HepG2 (cell line): ENCODE results near the gene SHISA7. TPM values are rescaled to one million over a fixed set of nuclear protein-coding genes. Genes with fewer than 3 reads are reported as not detected.

Experiments
- BCL6 ChIP-seq: IDR thresholded peaks from 2 replicates; pipeline ENCODE4 v1.6.1; 2016; ENCODE audit warnings: missing genetic modification reagents, missing compliant biosample characterization
- CEBPG ChIP-seq: IDR thresholded peaks from 2 replicates; pipeline ENCODE4 v1.6.1; 2016
- CENPX ChIP-seq: sonication (generic); formaldehyde crosslinking; IDR thresholded peaks from 2 replicates; pipeline ENCODE4 v1.9.0; 2021; ENCODE audit warnings: mild to moderate bottlenecking, missing genetic modification reagents, moderate library complexity
- MIER3 ChIP-seq: IDR thresholded peaks from 2 replicates; pipeline ENCODE4 v1.6.1; 2016; ENCODE audit warnings: missing compliant biosample characterization, borderline replicate concordance
- PHF8 ChIP-seq: sonication (generic); formaldehyde crosslinking; IDR thresholded peaks from 2 replicates; pipeline ENCODE4 v1.5.0; 2020; ENCODE audit warnings: missing genetic modification reagents
- PRPF4 ChIP-seq: fragments of 200-400 bp; formaldehyde crosslinking; IDR thresholded peaks from 2 replicates; pipeline ENCODE4 v1.6.1; 2016; ENCODE audit warnings: low read length, low read depth; ENCODE audit not compliant: poor library complexity, severe bottlenecking
- RFXAP ChIP-seq: sonication (generic); formaldehyde crosslinking; IDR thresholded peaks from 2 replicates; pipeline ENCODE4 v1.4.0; 2020; ENCODE audit warnings: missing genetic modification reagents, borderline replicate concordance
- RXRB ChIP-seq: IDR thresholded peaks from 2 replicates; pipeline ENCODE4 v1.6.1; 2016; ENCODE audit warnings: borderline replicate concordance, missing genetic modification reagents, missing compliant biosample characterization
- SMAD1 ChIP-seq: sonication (generic); formaldehyde crosslinking; IDR thresholded peaks from 2 replicates; pipeline ENCODE4 v1.4.0; 2020; ENCODE audit warnings: missing genetic modification reagents, low read depth, mild to moderate bottlenecking, borderline replicate concordance
- SMAD3 ChIP-seq: sonication (generic); formaldehyde crosslinking; IDR thresholded peaks from 2 replicates; pipeline ENCODE4 v1.4.0; 2020; ENCODE audit warnings: missing genetic modification reagents
- SOX13 ChIP-seq, 3 experiments: fragments of 450-650 bp in 1 of 3; sonication (generic) in 1 of 3; formaldehyde crosslinking in 1 of 3; IDR thresholded peaks in 2 of 3; conservative IDR thresholded peaks in 1 of 3; 2 replicates each; pipeline versions ENCODE4 v1.5.0 to v1.6.1; 2016 to 2020; ENCODE audit warnings: antibody characterized with exemption in 1 of 3, mild to moderate bottlenecking in 1 of 3, missing compliant biosample characterization in 1 of 3, missing genetic modification reagents in 1 of 3, moderate library complexity in 1 of 3
- ZFP37 ChIP-seq: sonication (generic); formaldehyde crosslinking; IDR thresholded peaks from 2 replicates; pipeline ENCODE4 v1.4.0; 2020; ENCODE audit warnings: missing genetic modification reagents, borderline replicate concordance
- ZNF282 ChIP-seq: fragments of 450-650 bp; IDR thresholded peaks from 2 replicates; pipeline ENCODE4 v1.6.1; 2018; ENCODE audit not compliant: partially characterized antibody
- ZNF441 ChIP-seq: sonication (generic); formaldehyde crosslinking; IDR thresholded peaks from 2 replicates; pipeline ENCODE4 v1.7.0; 2021; ENCODE audit warnings: missing genetic modification reagents, borderline replicate concordance
- ZNF567 ChIP-seq: sonication (generic); formaldehyde crosslinking; IDR thresholded peaks from 2 replicates; pipeline ENCODE4 v1.8.1; 2023; ENCODE audit warnings: mild to moderate bottlenecking, missing genetic modification reagents, borderline replicate concordance
- ZNF709 ChIP-seq: sonication (generic); formaldehyde crosslinking; IDR thresholded peaks from 2 replicates; pipeline ENCODE4 v1.5.0; 2020; ENCODE audit warnings: mild to moderate bottlenecking, missing genetic modification reagents
- ZNF713 ChIP-seq: sonication (generic); formaldehyde crosslinking; IDR thresholded peaks from 2 replicates; pipeline ENCODE4 v1.4.0; 2020; ENCODE audit warnings: mild to moderate bottlenecking, missing genetic modification reagents
- ZNF782 ChIP-seq: sonication (generic); formaldehyde crosslinking; IDR thresholded peaks from 2 replicates; pipeline ENCODE4 v1.4.0; 2020; ENCODE audit warnings: missing genetic modification reagents, mild to moderate bottlenecking, borderline replicate concordance
- polyA plus RNA-seq, 8 experiments: library from polyadenylated mRNA; depleted of rRNA in 3 of 8; stranded (reverse) in 7 of 8; unstranded in 1 of 8; fragments of >200 nt; fragmentation: Illumina TruSeq in 4 of 8; extraction: Trizol in 4 of 8; gene quantifications; 2 replicates each; pipeline versions ENCODE4 v1.2.1 to v1.2.3, GENCODE V29; 2011 to 2016; ENCODE audit warnings: low read depth in 4 of 8, missing spikeins in 1 of 8, mixed read lengths in 1 of 8; ENCODE audit not compliant: insufficient read depth in 1 of 8
- total RNA-seq, 5 experiments: library from RNA; depleted of rRNA; stranded (reverse); fragments of >200 nt; fragmentation: Illumina TruSeq; extraction: Trizol; gene quantifications; 2 replicates each; pipeline ENCODE4 v1.2.3, GENCODE V29; 2016; ENCODE audit warnings: low read depth in 1 of 5
- TF ChIP-seq, protein P1 (sequence below): sonication (generic); formaldehyde crosslinking; IDR thresholded peaks from 2 replicates; pipeline ENCODE4 v1.8.0; 2022; ENCODE audit warnings: mild to moderate bottlenecking, missing genetic modification reagents; ENCODE audit not compliant: insufficient replicate concordance
- TF ChIP-seq, protein P2 (sequence below): sonication (generic); formaldehyde crosslinking; IDR thresholded peaks from 2 replicates; pipeline ENCODE4 v1.4.0; 2020; ENCODE audit warnings: missing genetic modification reagents
- TF ChIP-seq, protein P3 (sequence below): sonication (generic); formaldehyde crosslinking; IDR thresholded peaks from 2 replicates; pipeline ENCODE4 v1.5.1; 2020; ENCODE audit warnings: missing genetic modification reagents, mild to moderate bottlenecking, borderline replicate concordance
- TF ChIP-seq, protein P4 (sequence below): sonication (generic); formaldehyde crosslinking; IDR thresholded peaks from 2 replicates; pipeline ENCODE4 v1.5.0; 2020; ENCODE audit warnings: mild to moderate bottlenecking, missing genetic modification reagents, borderline replicate concordance

SHISA7 gene
- total and polyA plus RNA-seq, 2 of the 13 experiments (the other 11 are each of a cell fraction or from before 2014, with no cell fraction given), result not detected

DNA sequence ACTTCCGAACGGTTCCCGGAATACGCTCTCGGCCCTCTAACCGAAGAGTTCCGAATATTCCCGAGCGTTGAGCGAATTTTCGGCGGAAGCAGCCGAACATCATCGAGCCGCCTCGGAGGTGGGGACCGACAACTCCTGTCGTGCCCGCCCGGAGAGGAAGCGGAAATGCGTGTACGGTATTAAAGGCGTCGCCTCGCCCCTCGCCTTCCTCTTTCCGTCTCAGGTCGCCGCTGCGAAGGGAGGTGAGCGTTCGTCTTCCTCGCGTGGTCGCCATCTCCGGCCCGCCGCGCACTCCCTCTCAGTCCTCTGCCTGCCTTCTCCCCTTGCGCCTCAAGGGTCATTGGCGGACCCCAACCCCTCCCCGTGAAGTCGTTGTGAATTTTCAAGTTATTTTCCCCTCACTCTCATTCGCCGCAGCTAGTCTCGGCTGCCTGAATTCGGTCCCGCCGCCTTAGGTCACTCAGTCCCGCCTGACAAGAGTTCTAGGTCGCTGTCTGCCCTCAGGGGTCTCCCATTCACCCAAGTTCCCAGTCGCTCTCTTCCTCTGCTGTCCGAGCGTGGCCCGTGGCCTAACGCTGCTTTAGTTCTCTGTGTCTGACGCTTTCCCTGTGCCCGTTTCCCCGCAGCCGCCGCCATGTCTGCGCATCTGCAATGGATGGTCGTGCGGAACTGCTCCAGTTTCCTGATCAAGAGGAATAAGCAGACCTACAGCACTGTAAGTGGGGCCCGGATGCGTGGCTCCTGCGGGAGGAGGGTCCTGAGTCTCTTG, 57.2 kb downstream of the SHISA7 start, which contains the start of gene RPL28 (continued):
- peak; percentile 79; the same call in 1 of the 2 replicates for TF ChIP-seq ZNF782 (CRISPR knock-in tag)
- TF ChIP-seq, protein P1, sequence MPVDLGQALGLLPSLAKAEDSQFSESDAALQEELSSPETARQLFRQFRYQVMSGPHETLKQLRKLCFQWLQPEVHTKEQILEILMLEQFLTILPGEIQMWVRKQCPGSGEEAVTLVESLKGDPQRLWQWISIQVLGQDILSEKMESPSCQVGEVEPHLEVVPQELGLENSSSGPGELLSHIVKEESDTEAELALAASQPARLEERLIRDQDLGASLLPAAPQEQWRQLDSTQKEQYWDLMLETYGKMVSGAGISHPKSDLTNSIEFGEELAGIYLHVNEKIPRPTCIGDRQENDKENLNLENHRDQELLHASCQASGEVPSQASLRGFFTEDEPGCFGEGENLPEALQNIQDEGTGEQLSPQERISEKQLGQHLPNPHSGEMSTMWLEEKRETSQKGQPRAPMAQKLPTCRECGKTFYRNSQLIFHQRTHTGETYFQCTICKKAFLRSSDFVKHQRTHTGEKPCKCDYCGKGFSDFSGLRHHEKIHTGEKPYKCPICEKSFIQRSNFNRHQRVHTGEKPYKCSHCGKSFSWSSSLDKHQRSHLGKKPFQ, result no peak
- no peak for TF ChIP-seq SOX13 (IDR thresholded peaks at IDR 0.05)
- TF ChIP-seq SOX13 (CRISPR knock-in tag; conservative IDR thresholded peaks at IDR 0.05 in 1 of 2, IDR thresholded peaks at IDR 0.05 in 1 of 2), result 0 out of 4 replicates have a peak, but pooled peaks of 1 of the 2 experiments have one; percentile 48
- no peak for TF ChIP-seq SMAD1 (CRISPR knock-in tag)
- TF ChIP-seq RXRB (CRISPR knock-in tag), result peak; percentile 72
- no peak for TF ChIP-seq PRPF4
- 0 out of 2 replicates have a peak, but pooled peaks have one; percentile 62 for TF ChIP-seq ZNF713 (CRISPR knock-in tag)
- TF ChIP-seq ZFP37 (CRISPR knock-in tag), result peak; percentile 52; the same call in 1 of the 2 replicates
- TF ChIP-seq, protein P2, sequence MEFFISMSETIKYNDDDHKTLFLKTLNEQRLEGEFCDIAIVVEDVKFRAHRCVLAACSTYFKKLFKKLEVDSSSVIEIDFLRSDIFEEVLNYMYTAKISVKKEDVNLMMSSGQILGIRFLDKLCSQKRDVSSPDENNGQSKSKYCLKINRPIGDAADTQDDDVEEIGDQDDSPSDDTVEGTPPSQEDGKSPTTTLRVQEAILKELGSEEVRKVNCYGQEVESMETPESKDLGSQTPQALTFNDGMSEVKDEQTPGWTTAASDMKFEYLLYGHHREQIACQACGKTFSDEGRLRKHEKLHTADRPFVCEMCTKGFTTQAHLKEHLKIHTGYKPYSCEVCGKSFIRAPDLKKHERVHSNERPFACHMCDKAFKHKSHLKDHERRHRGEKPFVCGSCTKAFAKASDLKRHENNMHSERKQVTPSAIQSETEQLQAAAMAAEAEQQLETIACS (CRISPR knock-in tag), result 0 out of 2 replicates have a peak, but pooled peaks have one; percentile 33
- no peak; the same call in 1 of the 2 replicates for TF ChIP-seq CEBPG (CRISPR knock-in tag)
- TF ChIP-seq, protein P3, sequence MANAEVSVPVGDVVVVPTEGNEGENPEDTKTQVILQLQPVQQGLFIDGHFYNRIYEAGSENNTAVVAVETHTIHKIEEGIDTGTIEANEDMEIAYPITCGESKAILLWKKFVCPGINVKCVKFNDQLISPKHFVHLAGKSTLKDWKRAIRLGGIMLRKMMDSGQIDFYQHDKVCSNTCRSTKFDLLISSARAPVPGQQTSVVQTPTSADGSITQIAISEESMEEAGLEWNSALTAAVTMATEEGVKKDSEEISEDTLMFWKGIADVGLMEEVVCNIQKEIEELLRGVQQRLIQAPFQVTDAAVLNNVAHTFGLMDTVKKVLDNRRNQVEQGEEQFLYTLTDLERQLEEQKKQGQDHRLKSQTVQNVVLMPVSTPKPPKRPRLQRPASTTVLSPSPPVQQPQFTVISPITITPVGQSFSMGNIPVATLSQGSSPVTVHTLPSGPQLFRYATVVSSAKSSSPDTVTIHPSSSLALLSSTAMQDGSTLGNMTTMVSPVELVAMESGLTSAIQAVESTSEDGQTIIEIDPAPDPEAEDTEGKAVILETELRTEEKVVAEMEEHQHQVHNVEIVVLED (CRISPR knock-in tag), result peak; percentile 50; the same call in 1 of the 2 replicates
- peak; percentile 32; the same call in 1 of the 2 replicates for TF ChIP-seq RFXAP (CRISPR knock-in tag)
- peak; percentile 59 for TF ChIP-seq BCL6 (CRISPR knock-in tag)
- TF ChIP-seq SMAD3 (CRISPR knock-in tag), result peak; percentile 94
- TF ChIP-seq ZNF567 (CRISPR knock-in tag), result peak; percentile 69; the same call in 1 of the 2 replicates
- TF ChIP-seq ZNF709 (CRISPR knock-in tag), result peak; percentile 72
- TF ChIP-seq ZNF282, result no peak
- no peak for TF ChIP-seq ZNF441 (CRISPR knock-in tag)
- TF ChIP-seq PHF8, result peak; percentile 76
- peak; percentile 84; the same call in 1 of the 2 replicates for TF ChIP-seq MIER3 (CRISPR knock-in tag)
- TF ChIP-seq, protein P4, sequence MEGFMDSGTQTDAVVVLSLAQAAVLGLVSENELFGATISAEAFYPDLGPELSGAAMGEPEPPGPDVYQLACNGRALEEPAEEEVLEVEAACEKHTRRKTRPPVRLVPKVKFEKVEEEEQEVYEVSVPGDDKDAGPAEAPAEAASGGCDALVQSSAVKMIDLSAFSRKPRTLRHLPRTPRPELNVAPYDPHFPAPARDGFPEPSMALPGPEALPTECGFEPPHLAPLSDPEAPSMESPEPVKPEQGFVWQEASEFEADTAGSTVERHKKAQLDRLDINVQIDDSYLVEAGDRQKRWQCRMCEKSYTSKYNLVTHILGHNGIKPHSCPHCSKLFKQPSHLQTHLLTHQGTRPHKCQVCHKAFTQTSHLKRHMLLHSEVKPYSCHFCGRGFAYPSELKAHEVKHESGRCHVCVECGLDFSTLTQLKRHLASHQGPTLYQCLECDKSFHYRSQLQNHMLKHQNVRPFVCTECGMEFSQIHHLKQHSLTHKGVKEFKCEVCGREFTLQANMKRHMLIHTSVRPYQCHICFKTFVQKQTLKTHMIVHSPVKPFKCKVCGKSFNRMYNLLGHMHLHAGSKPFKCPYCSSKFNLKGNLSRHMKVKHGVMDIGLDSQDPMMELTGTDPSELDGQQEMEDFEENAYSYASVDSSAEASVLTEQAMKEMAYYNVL, result no peak
- no peak for TF ChIP-seq CENPX (CRISPR knock-in tag)
